Measurements from ENCODE around the gene SELE.

DNA sequence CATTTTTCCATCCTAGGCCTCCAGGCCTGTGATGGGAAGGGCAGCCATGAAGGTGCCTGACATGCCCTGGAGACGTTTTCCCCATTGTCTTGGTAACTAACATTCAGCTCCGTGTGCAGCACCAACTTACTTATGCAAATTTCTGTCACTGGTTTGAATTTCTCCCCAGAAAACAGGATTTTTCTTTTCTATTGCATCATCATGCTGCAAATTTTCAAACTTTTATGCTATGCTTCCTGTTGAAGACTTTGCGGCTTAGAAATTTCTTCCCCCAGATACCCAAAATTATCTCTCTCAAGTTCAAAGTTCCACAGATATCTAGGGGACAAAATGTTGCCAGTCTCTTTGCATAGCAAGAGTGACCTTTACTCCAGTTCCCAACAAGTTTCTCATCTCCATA lies 25.2 kb upstream of the SELE start:
- no peak for TF ChIP-seq CEBPB (IDR thresholded peaks at IDR 0.05)
- TF ChIP-seq, protein P1, sequence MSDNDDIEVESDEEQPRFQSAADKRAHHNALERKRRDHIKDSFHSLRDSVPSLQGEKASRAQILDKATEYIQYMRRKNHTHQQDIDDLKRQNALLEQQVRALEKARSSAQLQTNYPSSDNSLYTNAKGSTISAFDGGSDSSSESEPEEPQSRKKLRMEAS (IDR thresholded peaks at IDR 0.05) = no peak
- TF ChIP-seq EP300 (IDR thresholded peaks at IDR 0.05; ENCODE audit: borderline replicate concordance) = no peak
- TF ChIP-seq, protein P2, sequence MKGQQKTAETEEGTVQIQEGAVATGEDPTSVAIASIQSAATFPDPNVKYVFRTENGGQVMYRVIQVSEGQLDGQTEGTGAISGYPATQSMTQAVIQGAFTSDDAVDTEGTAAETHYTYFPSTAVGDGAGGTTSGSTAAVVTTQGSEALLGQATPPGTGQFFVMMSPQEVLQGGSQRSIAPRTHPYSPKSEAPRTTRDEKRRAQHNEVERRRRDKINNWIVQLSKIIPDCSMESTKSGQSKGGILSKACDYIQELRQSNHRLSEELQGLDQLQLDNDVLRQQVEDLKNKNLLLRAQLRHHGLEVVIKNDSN (IDR thresholded peaks at IDR 0.05) = no peak

Data from Ishikawa (cell line).